Stimulated activated naive CD8-positive, alpha-beta T cell treated with anti-CD3 and anti-CD28 coated beads, Interleukin-15, Interleukin-2, amounts not matched to agents 100 U/mL and 50 U/mL, for 24 hours (primary cell): ENCODE results near the gene PHACTR3.
A peak's percentile ranks its signal among the peaks of the same experiment; 100 is the strongest.

Source experiments
- ATAC-seq: fragments of 150-1000 bp; cut with Tn5 transposase; one replicate; pipeline ENCODE4 v1.10.0; 2021
- DNase-seq: peaks from one replicate; pipeline ENCODE4 v3.0.0; 2021

PHACTR3 gene

GRCh38 chr20:59777814-59778575 lies 173.7 kb downstream of the PHACTR3 start:
- no peak for ATAC-seq

GRCh38 chr20:59778615-59779200 lies 174.4 kb downstream of the PHACTR3 start:
- no peak for DNase-seq
- no peak for ATAC-seq

More at GRCh38 chr20:59777814-59778575, 173.7 kb downstream of the PHACTR3 start:
- DNase-seq = no peak

- DNase-seq (no peak), ATAC-seq (no peak)
These were observed 175.5 kb downstream of the PHACTR3 start for GRCh38 chr20:59779656-59780380.

DNA sequence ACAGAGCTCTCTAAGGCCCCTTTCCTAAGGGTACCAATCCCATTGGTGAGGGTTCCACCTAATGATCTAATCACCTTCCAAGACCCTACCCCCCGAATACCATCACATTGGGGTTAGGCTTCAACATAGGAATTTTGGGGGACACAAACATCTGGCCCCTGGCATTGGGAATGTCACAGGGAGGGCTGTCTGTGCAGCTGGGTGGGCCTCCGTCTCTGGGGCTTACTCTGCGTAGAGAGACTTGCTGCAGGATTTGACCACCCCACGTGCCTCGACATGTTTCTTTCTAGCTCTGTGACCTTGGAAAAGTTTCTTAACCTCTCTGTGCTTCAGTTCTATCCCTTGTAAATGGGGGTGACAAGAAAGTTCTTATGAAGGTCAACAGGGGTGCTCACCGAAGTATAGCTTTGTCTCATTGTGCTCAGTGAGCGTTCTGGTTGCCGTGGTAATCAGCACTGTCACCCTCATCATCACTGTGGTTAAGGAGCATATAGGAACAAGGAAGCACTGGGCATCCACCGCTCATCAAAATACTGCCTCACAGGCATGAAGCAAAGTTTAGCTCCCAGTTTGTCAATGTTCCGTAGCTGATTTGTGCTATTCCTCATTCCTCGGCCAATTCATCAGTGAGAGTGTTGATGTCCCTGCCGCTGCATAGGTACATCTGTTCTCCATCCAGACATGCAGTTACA lies 176.3 kb downstream of the PHACTR3 start:
- ATAC-seq = no peak
- DNase-seq = no peak

DNA sequence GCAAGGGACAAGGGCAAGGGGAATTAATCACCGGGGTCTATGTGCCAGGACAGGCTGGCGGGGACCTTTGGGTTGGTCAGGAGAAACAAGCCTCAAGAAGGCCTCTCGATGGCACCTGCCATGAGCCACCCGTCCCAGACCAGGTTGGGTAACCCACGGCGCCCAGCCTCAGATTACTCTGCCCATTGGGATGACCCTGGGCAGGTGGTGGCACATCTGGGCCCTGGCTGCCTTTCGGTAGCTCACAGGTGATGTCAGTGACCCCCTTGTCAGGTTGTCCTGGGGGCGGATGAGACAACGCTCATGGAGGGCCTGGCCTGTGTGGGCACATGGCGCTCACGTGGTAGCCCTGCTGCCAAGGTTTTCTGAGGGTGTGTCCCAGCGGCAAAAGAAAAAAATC lies 176.9 kb downstream of the PHACTR3 start:
- no peak for ATAC-seq
- DNase-seq = no peak

DNA sequence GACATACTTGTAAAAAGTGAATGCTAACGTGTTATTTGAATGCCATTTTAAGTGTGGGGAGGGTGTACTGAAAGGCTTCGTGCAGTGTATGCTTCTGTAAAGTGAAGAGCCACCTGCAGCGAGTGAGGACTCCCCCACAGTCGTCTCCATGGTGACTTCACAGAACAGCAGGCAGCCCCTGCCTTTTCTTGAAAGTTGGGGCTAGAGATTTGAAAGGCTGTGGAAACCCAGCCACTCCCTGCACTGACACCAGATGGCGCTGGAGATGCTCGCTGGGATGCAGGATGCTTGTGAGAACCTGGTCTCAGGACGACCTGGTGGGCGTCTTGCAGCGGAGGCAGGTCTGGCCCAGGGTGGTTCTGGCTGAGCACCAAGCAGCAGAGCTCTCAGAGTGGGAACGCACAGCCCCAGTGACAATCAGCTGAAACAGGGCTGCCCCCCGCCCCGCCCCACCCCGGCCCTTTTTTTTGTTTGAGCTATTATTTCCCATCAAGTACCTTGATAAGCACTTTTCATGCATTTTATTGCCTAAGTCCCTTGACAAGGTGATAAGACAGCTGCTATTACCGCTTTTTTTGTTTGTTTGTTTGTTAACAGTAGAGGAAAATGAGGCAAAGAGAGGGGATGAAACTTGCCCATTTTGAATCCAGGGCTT lies 178.8 kb downstream of the PHACTR3 start:
- peak; percentile 57 for DNase-seq
- peak; percentile 41 for ATAC-seq

GRCh38 chr20:59783641-59784010 lies 179.3 kb downstream of the PHACTR3 start:
- no peak for DNase-seq
- ATAC-seq = no peak

- no peak for DNase-seq
These were observed 180.0 kb downstream of the PHACTR3 start for GRCh38 chr20:59784365-59784764.

GRCh38 chr20:59784791-59785668 lies 180.7 kb downstream of the PHACTR3 start:
- DNase-seq = no peak
- ATAC-seq = no peak

More at GRCh38 chr20:59784365-59784764, 180.0 kb downstream of the PHACTR3 start:
- no peak for ATAC-seq

DNA sequence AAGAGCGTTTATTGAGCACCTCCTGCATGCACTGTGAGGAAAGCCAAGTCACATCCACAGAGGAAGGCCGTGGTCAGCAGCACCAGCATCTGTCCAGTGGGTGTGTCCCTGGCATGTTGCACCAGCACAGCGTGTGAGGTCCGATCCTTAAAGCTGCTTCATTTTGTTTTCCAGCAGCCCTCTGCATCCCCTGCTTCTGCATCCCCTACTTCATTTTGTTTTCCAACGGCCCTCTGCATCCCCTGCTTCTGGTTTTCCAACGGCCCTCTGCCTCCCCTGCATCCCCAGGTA lies 181.3 kb downstream of the PHACTR3 start:
- DNase-seq = no peak
- ATAC-seq = no peak

- ATAC-seq (no peak), DNase-seq (no peak)
These were observed 181.9 kb downstream of the PHACTR3 start for GRCh38 chr20:59785986-59786795.

- no peak for ATAC-seq
- DNase-seq = no peak
These were observed 182.6 kb downstream of the PHACTR3 start for GRCh38 chr20:59786801-59787537.

DNA sequence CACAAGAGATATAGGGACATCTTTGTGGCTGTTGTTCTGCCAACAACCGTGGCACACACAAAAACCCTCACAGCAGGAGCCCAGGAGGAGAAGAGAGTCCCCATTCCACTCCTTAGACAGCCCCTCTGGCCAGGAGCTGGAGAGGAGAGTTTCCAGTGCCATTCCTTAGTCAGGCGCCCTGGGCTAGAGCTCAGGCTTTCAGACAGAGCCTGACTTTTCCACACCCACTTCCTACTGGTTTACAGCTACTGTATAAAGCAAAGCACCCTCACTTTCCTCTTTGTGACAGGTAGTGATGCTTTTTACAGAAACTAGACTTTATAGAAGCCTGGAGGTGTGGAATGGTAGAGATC lies 183.2 kb downstream of the PHACTR3 start:
- DNase-seq (no peak), ATAC-seq (no peak)

DNA sequence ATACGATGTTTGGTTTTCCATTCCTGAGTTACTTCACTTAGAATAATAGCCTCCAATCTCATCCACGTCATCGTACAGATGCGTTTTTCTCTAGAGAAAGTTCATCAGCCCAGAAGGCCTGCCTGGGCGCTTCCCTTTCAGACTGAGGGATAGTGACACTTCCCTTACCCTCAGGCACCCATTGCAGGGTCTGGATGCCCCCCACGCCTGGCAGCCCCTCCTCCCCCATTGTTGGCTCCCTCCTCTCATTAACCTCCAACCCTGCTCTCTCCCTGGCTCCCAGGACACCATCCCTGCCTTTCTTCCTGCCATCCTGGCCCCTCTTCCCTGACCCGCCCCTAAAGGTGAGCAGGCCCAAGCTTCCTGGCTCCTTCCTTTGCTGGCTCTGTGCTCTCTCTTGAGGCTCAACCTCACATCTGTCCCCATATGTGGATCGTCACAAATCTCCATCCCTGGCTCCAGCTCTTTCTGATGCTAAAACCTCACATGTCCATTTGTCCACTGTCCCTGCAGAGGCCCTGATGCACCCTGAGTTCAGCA lies 183.9 kb downstream of the PHACTR3 start:
- DNase-seq = no peak
- ATAC-seq = no peak

- DNase-seq (no peak), ATAC-seq (no peak)
These were observed 184.6 kb downstream of the PHACTR3 start for GRCh38 chr20:59788811-59789397.

- no peak for ATAC-seq
- no peak for DNase-seq
These were observed 185.3 kb downstream of the PHACTR3 start for GRCh38 chr20:59789686-59790085.

DNA sequence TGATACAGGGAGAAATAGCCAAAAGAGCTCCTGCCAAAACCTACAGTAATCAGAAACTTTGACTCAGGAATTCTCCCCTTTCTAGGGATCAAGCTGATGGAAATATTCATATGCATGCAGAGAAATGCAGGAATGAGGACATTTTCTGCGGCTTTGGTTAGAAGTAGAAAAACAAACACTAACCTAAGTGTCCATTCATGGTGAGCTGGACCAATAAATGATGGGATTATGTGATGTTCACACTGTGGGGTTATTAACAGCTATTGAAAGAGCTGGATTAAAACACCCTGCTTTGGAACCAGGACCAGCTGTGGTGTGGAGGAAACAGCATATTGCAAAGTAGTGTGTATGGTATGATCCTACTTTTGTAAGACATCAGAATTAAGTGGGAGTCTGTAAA lies 186.0 kb downstream of the PHACTR3 start:
- ATAC-seq = no peak
- no peak for DNase-seq

DNA sequence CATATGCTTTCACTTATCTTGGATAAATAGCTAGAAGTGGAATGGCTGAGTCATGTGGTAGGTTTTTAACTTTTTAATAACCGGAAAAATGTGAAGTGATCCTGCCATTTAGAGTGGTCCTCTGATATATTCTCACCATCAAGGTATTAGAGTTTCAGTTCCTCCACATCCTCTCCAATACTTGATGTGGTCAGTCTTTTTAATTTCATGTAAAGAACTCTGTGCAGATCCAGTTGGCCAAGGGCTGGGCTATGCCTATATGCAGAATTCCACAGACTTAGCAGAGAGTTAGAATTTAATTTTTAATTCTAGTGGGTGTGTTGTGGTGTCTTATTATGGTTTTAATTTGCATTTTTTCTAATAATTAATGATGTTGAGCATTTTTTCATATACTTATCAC lies 188.0 kb downstream of the PHACTR3 start:
- ATAC-seq = no peak

GRCh38 chr20:59794555-59794954 lies 190.2 kb downstream of the PHACTR3 start:
- no peak for ATAC-seq
- no peak for DNase-seq

More for the DNA sequence above, 188.0 kb downstream of the PHACTR3 start:
- no peak for DNase-seq
